ENCODE data around the gene MAD1L1. TPM values are rescaled to one million over a fixed set of nuclear protein-coding genes. Genes with fewer than 3 reads are reported as not detected.

Gene MAD1L1
- total RNA-seq, 1 experiment from 2014 or later: 103 TPM

DNA sequence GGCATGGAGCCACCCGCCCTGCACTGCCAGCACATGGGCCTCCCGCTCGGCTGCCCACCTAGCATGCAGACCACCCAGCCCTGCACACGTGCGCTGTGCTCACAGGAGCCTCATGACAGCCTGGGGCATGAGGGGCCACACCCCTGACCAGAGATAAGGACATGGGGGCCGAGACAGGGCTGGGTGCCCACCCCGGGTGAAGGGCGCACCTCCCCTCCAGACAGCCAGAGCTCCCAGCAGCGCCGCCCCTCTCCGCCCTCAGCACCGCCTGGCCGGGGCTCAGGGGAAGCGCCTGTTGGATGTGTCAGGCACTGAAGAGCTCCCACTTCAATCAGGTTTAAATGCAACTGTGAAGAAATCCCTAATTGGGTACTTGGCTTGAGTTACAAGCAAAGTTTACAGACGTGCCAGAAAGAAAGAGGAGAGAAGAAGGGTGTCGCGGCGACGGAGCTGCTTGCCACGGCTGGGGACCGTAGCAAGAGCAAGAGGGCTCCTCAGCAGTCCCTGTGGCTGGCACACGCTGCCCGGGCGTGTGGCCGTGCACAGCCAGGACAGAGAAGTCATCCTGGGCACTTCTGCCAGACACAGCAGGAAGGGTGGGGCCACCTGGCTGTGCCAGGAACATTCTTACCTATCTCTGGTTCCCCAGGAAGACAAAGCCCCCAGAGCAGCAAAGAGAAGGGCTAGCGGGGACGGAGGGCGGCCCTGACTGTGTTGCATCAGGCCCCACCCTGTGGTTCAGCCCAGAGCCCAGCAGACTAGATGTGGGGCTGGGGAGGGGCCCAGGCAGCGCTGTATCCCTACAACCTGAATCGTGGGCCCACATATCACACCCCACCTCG lies 315.3 kb downstream of the MAD1L1 start:
- DNase-seq (ENCODE audit: low spot score): no peak

DNA sequence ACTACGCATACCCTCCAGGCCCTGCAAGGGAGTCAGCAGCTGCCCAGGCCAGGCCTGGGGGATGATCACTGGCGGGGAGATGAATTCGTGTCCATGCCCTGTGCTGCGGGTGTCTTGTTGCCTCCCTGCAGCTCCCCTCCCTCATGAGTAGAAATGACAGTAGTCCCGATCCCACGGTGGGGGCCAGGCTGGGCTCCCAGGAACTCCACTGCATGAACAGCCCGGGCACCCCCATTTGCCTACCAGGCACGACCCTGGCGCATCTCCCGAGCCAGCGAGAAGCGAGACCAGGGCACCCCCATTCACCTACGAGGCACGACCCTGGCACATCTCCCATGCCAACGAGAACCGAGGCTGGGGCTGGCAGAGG lies 316.2 kb downstream of the MAD1L1 start:
- DNase-seq (ENCODE audit: low spot score): no peak

DNA sequence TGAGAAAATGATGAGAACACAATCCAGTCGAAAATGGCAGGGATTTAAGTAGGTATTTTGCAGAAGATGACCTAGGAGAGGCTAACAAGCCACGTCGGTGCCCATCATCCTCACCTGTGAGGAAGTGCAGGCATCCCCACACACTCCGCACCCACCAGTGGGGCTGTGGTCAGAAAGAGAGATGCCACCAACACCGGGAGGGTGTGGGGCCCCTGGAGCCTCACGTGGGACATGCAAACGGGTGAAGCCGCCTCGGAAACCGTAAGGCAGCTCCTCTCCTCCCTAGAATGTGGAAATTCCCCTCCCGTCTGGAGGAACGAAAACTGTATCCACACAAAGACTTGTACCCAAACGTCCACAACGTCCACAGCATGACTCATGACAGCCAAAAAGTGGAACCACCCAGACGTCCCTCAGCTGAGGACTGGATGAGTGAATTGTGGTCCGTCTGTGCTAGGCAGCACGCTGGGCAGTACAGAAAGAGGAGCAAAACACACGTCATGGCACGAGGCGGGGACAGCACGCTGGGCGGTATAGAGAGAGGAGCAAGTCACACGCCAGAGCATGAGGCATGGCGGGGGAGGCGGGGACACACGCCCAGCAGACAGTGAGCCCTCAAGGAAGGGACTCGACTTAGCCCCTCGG lies 316.7 kb downstream of the MAD1L1 start:
- DNase-seq (ENCODE audit: low spot score): no peak

DNA sequence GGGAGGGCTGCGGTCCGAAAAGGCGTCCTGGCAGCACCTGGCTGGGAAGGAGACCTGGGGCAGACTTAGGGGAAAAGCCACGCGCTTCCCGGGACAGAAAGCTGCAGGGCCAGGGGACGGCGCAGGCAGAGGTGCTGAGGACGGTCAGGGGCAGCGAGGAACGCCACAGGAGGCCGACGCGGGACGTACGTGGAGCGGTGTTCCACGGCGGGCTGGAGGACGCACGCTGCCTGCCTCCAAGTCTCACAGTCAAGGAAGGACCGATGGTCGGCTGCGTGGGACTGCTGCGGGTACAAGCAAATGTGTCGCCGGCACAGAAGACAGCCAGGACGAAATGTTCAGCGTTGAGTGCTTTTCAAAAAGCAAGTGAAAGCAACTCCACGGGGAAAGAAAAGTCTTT lies 317.4 kb downstream of the MAD1L1 start:
- DNase-seq (ENCODE audit: low spot score): no peak

DNA sequence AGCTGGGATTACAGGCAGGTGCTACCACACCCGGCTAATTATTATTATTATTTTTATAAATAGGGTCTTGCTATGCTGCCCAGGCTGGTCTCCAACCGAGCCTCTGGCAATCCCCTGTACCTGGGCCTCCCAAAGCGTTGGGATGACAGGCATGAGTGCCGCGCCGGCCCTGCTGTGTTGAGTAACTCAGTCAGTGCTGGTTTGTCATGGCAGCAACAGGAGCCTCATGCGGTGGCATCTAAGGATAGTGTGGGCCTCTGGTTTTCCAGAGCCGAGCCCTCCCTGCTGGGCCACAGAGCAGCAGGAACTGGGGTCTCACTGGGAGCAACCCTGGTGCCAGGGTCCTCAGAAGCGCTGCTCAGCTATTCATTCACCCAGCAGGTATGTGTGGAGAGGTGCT lies 318.0 kb downstream of the MAD1L1 start:
- no peak for DNase-seq (ENCODE audit: low spot score)

DNA sequence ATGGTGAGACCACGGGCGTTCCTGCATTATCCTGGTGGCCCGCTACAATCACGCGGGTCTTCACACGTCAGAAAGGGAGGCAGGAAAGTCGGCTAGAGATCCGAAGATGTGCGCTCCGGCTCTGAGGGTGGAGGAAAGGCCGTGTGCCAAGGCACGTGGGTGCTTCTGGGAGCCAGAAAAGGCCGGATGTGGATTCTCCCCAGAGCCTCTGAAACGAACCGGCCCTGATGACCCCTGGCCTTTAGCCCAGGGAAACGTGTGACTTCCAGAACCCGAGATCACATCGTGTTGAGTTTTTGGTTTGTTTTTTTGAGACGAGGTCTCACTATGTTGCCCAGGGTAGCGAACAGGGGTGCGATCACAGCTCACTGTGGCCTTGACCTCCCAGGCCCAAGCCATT lies 318.4 kb downstream of the MAD1L1 start:
- no peak for DNase-seq (ENCODE audit: low spot score)

DNA sequence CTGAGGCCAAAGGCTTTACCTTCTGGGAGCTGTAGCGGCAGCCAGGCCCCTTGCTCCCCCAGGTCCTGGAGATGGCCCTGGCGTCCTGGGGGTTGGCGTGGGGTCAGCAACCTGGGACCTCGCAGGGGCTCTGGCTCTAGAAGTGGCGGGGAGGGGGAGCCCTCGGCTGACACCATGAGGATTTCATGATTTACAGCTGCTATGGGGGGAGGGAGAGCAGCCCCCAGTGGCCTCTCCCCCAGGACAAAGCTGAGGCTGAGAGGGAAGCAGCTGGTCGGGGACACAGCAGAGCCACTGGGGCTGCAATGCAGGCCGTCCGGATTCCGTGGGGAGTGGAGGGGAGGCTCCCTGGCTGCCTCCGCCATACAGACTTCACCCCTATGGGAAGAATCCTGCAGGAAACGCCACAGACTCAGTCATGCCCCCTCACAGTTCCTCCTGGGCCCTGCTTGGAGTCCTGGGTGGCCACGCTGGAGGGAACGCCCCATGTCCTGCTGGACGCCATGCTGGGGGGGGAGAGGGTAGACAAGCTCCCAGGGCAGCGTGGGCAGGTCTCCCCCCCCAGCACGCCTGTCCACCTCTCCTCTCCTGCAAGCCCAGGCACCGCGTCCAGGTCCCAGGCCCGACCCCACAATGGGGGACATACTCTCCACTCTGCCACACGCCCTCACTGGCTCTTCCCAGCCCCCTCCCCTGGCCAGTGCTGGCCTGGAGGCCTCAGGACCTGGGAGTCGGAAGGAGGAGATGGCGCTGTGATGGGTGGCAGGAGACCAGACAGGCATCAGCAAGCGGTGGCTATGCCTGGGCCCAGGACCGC lies 319.1 kb downstream of the MAD1L1 start:
- no peak for DNase-seq (ENCODE audit: low spot score)

DNA sequence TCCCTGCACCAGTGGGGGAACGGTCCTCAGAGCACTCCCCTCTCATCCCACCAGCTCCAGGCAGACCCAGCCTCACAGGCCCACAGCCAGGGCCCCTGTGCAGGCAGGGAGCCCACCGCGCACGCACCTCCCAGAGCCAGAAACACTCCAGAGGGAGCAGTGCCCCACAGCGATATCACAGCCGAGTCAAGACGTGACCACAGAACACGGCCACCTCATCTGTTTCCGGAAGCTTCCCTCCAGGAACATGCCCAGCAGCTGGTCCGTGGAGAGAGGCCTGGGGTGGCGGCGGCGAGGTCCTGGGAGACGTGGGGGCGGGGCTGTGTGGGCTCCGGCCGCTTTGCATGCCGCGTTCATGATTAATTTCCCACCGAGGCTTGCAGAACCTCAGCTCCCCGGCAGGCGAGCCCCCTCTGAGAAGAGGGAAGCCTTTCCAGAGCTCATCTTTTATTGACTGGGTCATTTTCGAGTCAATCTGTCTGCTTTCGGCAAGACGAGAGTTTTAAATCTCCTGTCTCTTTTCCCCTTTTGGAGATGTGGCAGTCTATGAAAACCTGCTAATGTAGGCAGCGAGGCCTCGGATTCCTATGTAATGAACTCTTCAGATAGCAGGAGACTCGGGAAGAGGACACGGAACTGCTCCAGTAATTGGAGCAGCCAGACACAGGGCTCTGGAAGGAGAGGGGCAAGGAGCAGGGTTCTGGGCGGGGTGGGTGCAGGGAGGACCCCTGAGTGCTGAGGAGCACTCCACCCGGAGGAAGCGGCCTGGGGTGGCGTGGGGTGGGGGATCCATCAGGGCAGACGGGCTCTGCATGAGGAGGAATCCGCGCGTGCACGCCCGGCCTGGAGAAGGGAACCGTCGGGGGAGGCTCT lies 319.9 kb downstream of the MAD1L1 start:
- DNase-seq (ENCODE audit: low spot score): no peak

DNA sequence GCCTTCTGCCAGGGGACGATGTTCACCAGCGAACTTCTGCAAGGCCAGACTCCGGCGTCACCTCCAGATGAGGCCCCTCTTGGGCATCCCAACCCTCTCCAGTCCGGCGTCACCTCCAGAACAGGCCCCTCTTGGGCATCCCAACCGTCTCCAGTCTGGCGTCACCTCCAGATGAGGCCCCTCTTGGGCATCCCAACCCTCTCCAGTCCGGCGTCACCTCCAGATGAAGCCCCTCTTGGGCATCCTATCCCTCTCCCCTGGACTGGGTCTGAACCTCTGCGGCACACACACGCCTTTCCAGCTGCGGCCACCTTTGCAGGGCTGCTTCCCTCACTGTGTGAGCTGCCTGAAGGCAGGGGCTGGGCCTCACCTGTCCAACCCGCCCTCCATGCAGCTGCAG lies 321.2 kb downstream of the MAD1L1 start:
- no peak for DNase-seq (ENCODE audit: low spot score)

DNA sequence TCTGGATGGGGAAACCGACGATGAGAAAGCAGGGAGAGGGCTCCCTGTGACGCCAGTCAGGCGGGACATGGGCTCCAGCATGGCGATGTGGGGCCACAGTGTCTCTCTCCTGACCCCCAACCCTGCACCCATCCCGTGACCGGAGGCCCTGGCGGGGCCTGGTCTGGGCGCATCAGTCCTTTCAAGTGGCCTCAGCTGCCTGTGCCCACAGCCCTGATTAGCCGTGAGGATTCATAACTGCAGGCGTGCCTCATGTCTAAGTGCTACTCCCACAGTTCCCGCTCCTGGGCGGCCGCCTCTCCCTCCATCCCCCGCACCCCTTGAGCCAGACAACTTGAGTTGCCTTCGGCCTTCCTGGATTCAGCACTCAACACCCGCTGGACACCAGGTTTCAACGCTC lies 321.9 kb downstream of the MAD1L1 start:
- DNase-seq (ENCODE audit: low spot score): no peak

DNA sequence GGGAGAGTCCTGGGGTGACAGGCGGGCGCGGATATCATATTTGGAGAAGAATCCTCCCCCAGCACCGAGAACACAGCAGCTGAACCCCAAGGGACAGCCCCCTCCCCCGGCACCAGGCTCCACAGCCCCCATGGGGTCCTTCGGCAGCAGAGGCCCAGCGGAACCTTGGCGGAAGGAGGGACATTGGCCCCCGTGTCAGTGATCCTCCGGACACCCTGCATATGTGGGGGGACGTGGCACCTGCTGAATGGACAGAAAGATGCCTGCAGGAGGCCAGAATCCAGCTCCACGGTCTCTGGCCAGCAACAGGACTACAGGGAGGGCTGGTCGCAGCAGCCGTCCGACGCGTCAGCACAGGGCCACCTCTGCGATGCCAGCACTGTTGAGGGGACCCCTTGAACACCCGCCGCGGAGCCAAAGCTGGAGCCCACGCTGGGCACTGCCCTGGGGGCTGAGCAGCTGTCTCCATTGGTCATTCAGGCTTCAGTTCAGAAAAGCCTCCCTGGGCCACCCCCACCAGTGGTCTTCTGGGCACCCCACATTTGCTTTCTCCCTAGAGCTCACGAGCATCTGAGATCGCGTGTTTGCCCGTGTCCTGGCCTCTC lies 322.6 kb downstream of the MAD1L1 start:
- no peak for DNase-seq (ENCODE audit: low spot score)

DNA sequence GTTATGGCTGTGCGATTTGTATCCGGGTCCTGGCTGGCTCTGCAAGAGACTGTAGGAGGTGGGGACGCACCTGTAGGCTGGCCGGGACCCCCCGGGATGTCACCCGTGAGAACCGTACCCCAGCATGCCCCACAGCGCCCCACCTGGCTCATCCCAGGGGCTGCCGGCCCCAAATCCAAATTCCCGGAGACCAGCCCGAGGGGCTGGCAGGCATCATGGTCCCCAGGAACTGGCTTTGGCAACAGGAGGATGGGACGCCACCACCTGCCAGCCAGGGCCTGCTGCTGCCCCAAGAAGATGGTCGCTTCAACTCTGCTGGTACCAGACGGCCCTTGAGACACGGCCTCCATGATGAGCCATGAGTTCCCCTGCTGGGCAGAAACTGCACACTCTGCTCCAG lies 323.3 kb downstream of the MAD1L1 start:
- no peak for DNase-seq (ENCODE audit: low spot score)

DNA sequence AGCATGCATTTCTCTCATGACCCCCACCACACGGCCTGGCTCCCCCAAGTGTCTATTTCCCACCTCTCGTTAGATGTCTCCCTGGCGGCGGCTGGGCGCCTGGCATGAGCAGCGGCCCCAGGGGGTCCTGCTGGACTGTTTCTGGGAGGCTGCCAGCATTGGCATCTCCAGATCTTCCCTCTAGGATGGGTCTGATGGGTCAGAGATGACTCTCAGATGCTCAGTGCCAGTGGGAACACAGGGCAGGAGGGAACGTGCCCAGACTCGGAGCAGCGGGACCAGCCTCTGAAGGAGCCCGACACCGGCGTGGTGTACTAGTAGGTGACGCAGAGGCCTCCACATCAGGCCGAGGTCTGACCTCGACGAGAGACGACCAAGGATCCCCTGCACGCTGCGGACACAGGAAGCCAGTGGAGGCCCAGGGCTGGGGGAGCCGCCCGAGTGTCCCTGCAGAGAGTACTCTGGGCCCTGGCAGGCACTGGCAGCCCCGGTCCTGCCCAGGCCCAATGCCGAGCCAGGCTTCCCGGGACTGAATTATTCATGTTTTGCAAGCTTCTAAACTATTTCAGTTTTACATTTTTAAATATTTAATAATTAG lies 323.8 kb downstream of the MAD1L1 start:
- no peak for DNase-seq (ENCODE audit: low spot score)

DNA sequence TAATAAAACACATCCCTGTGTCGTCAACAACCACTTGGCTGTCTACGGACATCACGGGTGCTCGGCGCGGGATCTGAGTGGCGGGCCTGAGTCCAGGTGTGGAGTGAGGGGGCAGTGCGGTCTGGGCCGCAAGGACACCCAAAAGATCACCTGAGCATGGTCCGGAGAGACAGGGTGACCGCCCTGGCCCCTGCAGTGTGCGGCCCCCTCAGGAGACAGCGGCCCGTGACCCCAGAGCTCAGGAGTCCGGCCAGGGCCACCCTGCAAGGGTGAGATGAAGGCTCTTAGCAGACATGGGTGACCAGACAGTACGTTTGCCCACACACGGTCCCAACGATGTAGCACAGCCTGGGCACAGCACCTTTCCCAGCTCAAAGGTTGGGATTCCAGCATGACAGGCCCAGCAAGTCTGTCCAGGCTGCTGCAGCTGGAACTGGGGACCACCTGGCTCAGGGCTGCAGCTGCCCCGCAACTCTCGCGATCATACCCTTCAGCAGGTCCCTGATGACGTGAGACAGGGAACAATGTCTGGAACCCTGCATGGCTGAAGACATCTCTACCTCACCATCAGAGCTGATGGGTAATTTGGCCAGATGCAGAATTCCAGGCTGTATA lies 324.9 kb downstream of the MAD1L1 start:
- no peak for DNase-seq (ENCODE audit: low spot score)

DNA sequence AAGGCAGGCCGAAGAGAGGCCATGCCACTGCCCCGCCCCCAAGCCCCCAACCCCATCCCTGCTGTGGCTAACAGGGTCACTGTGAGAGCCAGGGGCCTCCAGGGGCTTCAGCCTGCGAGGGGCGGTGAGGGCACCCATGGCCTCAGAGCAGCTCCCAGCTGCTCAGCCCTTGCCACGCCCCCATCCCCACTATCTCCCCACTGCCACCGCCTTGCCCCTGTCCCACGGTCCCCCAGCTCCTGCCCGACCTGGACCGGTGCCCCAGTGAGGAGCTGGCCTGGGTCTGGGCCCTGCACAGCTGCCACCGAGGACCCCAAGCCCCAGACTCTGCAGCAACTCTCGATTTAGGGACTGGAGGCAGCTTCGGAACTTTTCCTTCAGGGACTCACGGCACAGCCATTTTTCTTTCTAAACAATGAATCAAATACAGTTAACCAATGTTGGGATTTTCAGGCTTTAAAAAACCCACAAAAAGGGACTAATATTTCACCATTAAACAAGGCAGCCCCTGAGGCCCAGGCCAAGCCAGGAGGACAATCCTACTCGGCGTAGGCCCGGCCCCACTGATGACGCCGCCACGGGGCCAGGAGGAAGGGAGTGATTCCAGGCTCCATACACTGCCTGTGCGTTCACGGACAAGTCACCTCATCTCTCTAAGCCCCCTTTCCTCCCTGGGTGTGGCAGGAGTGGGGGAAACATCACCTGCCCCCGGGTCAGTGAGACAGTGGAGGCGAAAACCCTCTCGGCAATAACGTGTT lies 325.6 kb downstream of the MAD1L1 start:
- no peak for DNase-seq (ENCODE audit: low spot score)

DNA sequence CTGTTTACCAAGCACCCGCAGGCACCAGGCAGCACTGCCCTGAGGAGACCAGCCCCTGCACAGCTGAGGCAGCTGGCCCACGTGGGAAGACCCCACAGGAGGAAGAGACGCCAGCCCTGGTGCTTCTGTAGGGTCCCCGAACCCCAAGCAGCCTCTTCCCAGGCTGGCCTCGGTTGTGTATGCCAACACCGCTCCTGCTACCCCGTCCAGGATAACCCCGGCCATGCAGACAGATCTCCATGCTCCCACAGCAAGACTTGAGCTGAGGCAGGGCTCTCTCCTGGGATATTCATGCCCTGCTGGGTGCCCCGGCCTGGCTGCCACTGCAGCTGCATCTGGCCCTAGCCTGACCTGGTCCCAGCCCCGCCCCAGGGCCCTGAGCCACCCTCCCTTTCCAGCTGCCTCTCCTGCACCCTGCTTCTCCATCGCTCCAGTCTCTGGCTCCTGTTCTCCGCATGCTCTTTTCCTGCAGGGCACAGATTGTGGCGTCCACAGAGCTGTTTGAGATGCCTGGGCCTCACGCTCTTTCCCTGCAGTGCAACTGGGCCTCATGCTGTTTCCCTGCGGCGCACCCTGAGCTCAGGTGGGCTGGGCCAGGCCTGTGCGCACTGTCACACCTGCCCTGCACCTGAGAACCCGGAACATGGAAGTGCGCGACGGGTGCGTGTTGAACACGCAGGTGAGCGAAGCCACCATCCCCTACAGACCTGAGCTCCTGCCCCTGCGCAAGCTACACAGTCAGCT lies 326.5 kb downstream of the MAD1L1 start:
- no peak for DNase-seq (ENCODE audit: low spot score)

DNA sequence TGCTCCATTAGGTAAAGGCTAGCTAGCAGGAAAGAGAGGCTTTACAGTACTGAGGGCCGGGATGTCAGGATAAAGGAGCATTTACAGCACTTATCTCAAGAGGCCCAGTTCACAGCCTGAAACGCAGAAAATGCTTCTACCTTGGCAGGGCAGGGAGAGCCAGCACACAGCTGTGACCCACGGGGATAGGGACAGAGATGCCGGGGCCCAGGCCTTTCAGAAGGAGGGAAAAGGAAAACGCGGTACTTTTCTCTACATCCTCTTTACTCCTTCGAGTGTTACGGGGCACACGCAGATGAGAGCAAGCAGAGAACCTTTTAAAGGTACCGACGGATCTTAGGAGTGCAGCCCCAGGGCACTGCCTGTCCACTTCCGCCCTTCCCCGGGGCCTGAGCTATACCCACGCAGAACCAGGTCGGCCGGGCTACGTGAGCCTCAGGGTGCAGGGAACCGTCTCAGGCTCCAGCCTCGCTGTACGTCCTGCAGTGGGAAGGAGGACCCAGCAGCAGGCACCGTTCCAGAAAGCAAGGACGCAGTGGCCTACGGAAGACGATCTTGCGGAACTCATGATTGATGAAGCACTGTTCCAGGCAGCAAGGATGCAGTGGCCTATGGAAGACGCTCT lies 330.4 kb downstream of the MAD1L1 start:
- no peak for DNase-seq (ENCODE audit: low spot score)
